ENCODE data around the gene KIF26B.
A peak's percentile ranks its signal among the peaks of the same experiment; 100 is the strongest.
"Not testable (repeated sequence)": the region's sequence is repeated elsewhere in the genome, so short reads cannot be mapped to it uniquely, and the experiment has no call there.

Gene KIF26B

GRCh38 chr1:245671966-245672767 is 517.4 kb downstream of the KIF26B start:
- no peak for DNase-seq

DNA sequence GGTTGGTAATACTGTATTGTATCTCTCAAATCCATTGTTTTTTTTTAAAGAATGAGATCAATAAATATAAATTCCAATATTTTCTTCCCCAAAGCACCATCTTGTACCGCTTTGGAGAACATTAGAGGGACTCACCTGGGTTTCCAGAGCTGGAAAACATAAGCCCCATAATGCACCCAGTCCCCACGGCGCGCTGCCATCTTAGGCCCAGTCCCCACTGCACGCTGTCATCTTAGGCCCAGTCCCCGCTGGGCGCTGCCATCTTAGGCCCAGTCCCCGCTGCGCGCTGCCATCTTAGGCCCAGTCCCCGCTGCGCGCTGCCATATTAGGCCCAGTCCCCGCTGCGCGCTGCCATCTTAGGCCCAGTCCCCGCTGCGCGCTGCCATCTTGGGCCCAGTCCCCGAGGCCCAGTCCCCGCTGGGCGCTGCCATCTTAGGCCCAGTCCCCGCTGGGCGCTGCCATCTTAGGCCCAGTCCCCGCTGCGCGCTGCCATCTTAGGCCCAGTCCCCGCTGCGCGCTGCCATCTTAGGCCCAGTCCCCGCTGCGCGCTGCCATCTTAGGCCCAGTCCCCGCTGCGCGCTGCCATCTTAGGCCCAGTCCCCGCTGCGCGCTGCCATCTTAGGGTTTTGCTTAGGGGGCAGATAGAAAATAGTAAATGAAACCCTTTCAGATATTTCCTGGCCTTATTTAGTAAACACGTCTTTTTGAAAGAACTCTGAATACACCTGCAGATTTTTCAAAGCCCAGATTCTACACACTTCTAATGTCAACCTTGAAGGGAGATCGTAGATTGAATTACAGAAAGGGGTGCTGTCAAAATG is 518.3 kb downstream of the KIF26B start:
- not testable (repeated sequence) for DNase-seq

GRCh38 chr1:245673881-245674414 is 519.2 kb downstream of the KIF26B start:
- no peak for DNase-seq

GRCh38 chr1:245677461-245678240 is 522.9 kb downstream of the KIF26B start:
- DNase-seq = no peak

DNA sequence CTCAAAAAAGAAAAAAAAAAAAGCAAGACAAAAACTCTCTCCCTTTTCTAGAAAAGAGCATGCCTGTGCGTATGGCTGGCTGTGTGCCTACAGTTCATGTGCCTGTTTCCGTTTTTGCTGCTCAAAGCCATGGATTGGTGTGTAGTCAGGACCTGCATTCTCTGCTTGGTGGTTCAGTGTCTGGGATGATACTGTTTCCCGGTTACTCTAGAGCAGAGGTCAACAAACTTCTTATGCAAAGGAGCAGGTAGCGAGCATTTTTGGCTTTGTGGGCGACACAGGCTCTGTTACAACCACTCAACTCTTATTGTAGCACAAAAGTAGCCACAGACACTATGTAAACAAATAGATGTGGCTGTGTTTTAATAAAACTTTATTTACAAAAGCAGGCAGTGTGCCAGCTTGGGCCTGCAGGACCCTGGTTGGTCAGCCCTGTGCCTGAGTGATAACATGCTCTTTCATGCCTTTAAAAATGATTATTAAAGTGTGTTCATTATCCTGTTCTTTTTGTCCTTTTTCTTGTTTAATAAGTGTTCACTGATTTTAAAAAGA is 524.2 kb downstream of the KIF26B start:
- peak in 1 of 2 experiments; percentile 5 for DNase-seq

DNA sequence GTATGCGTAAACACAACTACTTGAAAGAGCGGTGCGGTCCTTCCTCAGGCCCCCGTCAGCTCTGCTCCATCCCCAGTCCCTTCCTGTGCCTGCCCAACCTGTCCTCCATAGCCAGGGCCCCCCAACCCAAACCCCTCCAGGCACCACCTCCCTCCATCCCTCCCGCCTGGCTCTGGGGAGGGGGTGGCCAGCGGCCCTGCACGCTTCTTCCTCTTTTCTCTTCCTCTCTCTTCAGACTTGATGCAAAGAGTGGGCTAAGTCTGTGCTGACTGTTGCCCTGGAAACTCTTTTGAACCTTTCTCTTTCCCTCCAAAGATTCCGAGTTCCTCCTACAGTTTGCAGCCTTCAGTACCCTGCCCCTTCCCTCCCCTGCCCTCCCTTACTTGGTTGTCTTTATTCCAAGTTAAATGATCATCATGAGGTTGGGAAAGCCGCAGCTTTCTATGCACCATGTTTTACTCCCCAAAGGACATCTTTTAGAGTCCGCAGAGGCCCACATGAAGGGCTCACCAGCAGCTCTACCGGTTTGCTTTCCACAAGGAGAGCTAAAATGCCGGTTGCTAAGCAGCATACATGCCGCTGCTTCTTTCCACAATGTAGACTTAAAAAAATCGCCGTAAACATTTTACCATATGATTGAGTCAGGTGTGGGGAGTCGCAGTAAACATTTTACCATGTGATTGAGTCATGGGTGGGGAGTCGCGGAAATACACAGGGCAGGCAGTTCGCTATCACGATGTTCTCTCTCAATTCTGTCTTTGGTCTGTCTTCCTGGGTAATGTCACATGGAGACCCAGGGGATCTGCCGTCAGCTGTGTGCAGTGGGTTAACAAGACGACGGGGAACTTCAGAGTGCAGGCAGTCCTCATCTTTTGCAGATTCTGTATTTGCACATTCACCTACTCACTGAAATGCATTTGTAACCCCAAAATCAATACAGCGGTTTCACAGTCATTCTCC is 525.3 kb downstream of the KIF26B start:
- no peak for DNase-seq

- DNase-seq = no peak
Measured at GRCh38 chr1:245682638-245683628, 528.1 kb downstream of the KIF26B start.

DNA sequence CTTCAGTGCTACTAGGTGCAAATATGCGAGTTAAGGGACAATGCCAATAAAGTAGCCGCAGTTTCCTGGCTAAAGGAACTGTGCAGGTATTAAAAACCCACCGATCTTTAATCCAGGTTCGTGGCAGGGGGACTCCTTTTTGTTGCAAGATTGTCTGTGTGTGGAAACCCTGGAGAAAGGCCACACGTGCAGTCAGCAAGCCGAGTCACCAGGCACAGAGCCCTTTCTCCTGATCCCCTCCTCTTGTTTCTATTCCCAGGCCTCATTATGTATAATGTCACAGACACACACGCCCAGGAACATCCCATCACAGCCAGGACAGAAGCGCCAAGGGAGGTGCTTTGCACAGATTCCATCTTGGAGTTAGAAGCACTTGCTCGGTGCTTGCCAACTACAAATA is 528.9 kb downstream of the KIF26B start:
- no peak for DNase-seq

DNA sequence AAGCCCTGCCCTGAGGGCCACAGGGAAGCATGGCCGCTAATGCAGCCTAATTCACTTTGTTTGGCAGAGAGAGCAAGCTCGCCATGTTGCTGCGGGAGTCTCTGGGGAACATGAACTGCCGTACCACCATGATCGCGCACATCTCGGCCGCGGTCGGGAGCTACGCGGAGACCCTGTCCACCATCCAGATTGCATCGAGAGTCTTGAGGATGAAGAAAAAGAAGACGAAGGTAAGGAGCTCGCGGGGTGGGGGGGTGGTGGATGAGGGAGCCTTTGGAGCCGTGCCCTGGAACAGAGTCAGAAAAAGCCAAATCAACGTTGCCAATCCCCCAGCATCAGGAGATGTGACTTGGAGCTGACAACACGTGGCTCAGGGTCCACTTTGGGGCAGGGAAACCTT is 529.4 kb downstream of the KIF26B start:
- no peak for DNase-seq

DNA sequence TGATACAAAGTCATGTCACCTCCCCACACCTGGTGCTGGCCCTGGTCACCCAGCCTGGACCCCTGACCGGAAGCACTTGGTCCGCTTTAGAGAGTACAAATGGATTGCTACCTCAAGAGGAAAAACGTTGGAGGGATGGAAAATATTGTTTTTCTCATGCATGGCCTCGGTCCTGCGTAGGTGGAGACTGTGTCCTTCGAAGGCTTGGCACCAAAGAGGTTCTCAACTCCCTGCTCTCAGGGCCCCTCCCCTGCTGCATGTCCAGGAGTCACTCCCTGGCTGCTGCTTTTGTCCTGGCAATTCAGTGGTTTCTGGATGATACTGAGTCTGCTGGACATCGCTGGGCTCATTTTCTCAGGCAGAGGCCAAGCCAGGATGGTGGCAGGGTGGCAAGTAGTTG is 529.8 kb downstream of the KIF26B start:
- no peak for DNase-seq

GRCh38 chr1:245685111-245685810 is 530.5 kb downstream of the KIF26B start:
- DNase-seq = no peak

DNA sequence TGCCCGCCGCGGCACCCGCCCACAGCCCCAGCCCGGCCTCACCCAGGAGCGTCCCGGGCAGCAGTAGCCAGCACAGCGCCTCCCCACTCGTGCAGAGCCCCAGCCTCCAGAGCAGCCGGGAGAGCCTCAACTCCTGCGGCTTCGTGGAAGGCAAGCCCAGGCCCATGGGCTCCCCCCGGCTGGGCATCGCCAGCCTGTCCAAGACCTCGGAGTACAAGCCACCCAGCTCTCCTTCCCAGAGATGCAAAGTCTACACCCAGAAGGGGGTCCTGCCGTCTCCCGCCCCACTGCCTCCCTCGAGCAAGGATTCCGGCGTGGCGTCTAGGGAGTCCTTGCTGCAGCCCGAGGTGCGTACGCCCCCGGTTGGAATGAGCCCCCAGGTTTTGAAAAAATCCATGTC is 531.2 kb downstream of the KIF26B start:
- no peak for DNase-seq

GRCh38 chr1:245686446-245687030 is 531.8 kb downstream of the KIF26B start:
- no peak for DNase-seq

DNA sequence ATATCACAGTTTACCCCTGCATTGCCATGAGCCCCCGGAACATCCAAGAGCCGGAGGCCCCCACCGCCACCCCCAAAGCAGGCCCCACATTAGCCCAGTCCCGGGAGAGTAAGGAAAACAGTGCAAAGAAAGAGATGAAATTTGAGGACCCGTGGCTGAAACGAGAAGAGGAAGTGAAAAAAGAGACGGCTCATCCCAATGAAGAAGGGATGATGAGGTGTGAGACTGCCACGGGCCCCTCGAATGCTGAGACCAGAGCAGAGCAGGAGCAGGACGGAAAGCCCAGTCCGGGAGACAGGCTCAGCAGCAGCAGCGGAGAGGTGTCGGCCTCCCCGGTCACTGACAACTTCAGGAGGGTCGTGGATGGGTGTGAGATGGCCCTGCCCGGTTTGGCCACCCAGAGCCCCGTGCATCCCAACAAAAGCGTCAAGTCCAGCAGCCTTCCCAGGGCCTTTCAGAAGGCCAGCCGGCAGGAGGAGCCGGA is 532.4 kb downstream of the KIF26B start:
- DNase-seq = no peak

GRCh38 chr1:245687636-245688535 is 533.1 kb downstream of the KIF26B start:
- no peak for DNase-seq

GRCh38 chr1:245688536-245689453 is 534.0 kb downstream of the KIF26B start:
- DNase-seq = no peak

All from NCI-H526 (cell line).